ENCODE results near the gene FMN2.
A peak's percentile ranks its signal among the peaks of the same experiment; 100 is the strongest.

Gene FMN2

DNA sequence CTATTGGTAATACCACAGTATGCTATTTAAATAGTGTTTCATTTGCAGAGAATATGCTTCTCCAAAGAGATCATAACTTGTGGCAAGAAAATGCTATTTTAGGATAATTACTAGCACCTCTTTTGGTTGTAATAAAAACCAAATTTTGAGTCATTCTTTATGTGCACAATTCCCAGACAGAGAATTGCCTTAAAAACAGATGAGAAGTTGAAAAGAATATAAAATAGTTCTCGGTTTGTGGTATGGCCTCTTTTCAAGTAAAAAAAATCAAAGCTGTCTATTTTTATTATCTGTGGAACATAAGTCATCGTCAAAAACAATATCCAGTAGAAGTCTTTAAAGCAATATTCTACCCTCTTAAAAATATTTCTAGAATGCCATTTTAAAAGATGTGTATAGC, 334.4 kb downstream of the FMN2 start:
- no peak for DNase-seq (ENCODE audit: low spot score)

DNA sequence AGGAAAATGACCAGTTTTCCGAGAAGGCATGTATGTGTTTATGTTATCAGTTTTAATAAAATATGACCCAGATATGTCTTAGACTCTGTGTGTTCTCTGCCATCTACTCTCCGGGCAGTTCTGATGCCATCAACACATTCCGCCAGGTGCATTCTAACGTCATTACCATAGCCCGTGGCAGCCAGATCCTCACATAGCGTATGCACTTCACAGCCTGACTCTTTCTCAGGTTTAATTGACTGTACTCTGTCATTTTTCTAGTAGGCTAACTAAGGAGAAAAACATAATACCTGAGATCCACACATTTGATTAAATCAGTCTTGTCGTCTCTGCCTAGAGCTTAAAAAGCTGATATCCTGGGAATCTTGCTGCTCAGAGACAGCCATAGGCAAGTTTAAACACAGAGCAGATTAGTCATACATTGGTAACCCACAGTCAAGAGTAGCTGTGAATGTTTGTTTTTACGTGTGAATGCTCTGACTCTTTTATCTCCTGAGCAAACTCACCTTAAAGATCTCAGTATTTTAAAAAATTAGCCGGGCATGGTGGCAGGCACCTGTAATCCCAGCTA, 344.4 kb downstream of the FMN2 start:
- DNase-seq (ENCODE audit: low spot score), result no peak

DNA sequence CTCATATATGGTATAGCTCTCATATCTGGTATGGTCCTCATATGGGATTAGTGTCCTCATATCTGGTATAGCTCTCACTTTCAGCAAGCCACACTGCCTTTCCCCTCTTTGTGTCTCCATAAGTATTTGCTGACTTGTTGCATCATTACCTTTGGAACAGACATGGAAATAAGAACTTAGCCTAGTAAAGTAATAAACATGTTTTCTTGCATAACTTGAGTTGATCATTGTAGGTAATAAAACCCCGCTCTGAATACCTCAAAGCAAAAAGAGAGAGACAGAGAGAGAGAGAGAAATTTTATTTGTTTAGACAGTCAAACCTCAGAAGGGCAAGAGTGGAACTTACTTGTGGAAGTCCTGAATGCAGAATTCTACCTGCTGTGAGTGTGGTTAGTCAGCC, 350.0 kb downstream of the FMN2 start:
- no peak for DNase-seq (ENCODE audit: low spot score)

DNA sequence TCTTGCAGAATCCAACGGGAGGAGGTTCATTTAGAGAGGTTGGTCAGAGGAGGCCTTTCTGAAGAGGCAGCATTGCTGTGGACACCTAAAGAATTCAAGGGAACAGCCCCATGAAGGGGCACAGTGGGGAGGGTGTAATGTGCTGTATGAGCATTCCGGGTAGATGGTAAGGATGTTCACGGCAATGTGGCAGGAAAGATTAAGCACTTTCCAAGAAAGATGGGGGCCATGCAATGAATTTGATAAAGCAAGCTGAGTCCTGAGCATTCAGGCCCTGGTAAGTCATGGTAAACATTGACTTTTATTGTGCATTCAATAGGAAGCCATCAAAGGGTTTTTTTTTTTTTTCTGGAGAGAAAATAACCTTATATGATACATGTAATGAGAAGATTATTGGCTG, 353.7 kb downstream of the FMN2 start:
- DNase-seq (ENCODE audit: low spot score), result no peak

DNA sequence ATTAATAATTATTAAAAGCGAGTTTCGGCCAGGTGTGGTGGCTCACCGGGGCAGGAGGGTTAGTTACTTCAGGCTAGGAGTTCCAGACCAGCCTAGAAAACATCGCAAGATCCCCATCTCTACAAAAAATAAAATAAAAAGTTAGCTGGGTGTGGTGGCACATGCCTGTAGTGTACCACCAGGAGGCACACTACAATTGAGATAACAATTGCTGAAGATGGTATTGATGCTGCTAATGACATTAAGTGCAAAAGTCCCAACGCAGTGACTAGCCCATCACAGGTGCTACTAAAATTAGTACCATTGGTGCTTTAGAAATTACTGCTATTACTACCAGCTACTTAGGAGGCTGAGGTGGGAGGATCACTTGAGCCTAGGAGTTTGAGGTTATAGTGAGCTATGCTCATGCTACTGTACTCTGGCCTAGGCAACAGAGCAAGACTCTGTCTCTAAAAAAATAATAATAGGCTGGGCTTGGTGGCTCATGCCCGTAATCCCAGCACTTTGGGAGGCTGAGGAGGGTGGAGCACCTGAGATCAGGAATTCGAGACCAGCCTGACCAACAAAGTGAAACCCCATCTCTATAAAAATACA, 363.6 kb downstream of the FMN2 start:
- no peak for DNase-seq (ENCODE audit: low spot score)

DNA sequence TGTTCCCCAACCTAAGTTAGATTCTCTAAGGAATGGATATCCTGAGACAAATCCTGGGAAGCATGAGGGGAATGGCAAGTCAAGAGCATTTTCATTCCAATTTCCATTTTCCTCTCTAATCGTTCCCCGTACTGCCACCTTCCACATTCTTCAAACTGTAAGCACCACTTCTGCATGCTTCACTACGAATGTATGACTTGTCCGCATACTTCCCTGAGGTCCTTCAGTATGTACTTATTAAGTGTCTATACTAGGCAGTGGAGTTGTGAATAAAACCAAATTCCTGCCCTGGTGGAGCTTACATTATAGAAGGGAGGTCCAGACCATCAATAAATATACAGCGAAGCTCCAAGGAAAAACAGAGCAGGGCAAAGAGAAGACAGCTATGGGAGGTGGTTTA, 365.5 kb downstream of the FMN2 start:
- DNase-seq (ENCODE audit: low spot score), result no peak

DNA sequence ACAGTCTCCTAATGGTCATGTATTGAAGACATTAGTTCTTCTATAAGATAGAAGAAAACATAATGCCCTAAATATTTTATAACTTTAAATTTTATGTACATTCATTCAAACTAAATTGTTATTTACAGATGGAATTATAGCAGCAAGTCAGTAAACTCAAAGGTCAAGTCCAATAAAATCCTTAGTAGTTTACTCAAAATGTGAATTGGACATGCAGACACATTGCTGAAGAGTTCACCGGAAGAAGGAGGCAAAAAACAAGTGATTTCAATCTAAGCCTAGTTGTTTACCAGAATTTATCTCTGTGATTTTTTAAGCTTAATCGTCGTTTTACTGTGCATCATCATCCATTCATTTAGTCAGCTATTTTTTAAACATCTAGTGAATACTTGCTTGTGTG, 370.6 kb downstream of the FMN2 start:
- no peak for DNase-seq (ENCODE audit: low spot score)

DNA sequence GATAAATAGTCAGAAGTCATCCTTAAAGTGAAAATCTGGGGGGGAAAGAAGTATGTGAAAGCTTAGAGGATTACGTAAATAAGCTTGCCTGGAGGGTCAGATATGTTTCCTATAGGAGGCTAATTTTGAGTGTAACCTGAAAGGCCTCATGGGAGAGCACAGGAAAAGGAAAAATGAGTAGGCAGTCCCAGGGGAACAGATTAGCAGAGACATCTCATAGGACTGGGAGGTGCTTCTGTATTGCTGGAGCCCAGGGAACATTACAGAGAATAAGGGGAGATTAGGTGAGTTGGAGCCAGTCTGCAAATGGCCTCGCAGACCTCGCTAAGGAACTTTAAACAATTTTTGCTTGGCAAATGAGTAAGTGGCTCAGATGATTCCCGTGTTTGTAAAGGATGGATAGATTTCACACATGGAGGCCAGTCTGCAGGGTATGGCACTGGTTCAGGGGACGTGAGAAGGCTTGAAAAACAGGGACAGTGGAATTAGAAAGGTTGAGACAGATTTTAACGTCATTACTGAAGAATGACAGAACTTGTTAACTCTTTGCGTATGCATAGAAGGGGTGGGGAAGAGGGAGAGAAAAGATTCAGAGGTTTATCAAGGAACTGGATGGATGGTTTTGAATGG, 371.2 kb downstream of the FMN2 start:
- DNase-seq (ENCODE audit: low spot score), result no peak

DNA sequence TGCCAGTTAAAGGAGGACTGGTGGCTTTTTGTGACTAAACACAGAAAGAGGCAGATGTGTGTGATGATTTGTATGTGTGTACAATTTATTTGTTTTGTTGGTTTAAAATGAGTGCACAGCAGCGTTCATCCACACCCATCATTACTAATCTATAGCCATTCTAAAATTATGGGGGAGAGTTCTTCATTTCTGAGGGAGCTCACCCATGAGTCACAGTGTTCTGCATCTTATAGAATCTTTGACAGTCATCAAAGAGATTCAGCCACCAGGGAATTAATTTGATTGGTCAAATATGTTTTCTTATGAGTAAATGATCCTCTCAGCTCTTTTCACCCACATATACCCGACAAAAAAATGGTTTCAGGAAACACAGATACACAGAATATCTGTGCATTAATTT, 372.4 kb downstream of the FMN2 start:
- DNase-seq (ENCODE audit: low spot score), result no peak

DNA sequence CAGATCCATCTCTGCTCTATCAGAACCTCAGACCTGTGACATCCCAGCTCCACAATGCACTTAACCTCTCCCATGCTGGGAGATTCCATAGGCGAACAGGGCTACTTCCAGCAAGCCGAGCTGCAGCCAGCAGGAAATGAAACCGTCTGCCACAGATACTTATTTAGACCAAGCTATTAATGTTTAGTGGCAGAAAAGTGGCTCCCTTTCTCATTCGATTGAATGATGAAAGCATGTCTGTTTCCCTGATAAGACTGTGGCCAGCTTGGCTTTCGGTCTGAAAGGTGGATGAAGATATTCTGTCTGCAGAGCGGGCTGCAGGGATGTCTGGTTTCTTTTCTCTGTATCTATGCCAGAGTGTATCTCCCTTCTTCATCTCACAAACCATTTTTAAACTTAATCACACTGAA, 373.9 kb downstream of the FMN2 start:
- no peak for DNase-seq (ENCODE audit: low spot score)

DNA sequence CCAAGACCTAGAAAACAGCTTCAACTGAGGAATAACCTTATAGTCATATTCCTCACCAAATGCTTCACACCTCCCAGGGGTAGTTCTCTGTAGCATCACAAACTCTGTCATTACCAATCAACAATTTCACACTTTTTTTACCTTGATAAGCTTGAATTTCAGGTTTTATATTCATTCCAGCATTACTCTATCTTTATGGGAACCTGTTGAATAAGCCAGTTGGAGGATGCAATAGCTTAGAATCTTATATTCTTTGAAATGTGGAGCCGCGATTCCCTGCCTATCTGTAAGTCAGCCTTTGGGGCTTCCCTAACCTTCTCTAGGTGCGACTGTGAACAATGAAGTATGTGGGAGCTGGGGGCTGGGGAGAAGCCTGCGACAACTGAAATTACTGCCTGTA, 374.8 kb downstream of the FMN2 start:
- DNase-seq (ENCODE audit: low spot score), result no peak

DNA sequence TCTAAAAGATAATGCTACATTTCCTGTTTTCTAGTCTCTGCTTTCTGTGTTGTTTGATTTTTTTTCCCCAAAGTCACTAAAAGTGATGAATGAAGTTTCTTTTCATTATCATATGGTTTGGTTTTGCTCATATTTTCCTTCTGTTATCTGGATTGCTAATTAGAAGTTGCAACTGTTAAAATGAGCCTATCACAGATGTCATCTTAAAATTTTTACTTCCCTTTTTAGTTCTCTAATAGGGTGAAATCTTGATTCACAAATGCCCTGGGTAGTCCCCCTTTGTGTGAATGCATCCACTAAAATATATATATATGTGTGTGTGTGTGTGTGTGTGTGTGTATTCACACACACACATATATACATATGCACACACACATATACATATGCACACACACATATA, 376.2 kb downstream of the FMN2 start:
- no peak for DNase-seq (ENCODE audit: low spot score)

DNA sequence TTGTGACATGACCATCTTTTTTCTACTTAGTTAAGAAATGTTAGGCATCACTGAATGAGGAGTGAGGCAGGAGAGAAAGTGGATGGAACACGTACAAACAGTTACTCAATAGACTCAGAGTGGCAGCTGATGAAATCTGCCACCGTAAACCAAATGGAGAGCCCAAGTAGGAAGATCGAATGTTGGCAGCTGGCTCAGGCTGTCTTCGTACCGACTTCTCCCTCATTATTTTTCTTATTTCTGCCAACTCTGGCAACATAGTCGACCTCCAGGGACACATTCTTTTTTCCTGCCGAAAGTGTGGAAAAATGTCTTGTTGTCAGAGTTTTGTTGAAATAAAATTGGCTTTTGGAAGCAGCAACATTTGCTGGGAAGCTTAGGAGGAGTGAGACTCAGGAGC, 377.0 kb downstream of the FMN2 start:
- DNase-seq (ENCODE audit: low spot score), result peak; percentile 28

DNA sequence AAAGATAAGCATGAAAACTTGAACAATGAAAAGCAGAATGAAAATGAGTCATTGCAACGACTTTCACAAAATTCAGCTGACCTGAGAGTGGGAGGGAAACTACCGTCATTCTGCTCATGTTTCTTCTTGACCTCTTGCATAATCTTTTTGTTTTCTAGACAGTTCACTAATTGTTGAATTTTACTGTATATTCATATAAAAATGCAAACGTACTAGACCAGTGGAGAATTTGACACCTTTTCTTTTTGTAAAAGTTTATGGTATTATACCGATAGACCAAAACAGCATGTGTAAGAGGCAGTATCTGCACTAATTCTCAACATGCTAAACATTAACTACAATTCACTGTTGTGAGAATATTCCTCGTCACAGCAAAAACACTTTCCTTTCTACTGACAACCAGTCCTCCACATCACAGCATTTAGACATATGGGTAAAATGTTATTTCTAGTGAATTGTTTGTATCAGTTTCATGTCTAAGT, 382.5 kb downstream of the FMN2 start:
- peak; percentile 35 for DNase-seq (ENCODE audit: low spot score)

DNA sequence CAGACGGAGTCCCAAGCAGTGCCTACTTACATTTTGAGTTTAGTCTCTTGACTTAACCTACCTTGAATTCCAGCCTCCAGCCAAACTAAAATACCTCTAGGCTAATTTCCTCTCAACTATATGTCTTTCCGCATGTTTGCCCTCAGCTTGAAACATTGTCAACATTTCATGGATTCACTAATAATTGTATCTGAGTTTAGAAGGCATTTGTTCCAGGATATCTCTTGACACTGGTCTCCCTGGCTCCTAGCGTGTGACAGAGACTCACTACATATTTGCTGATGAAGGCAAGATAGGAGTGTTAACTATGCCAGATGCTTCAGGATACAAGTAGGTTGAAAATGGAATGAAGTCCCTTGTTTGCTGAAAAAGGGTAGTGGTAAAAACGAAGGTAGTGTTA, 384.1 kb downstream of the FMN2 start:
- no peak for DNase-seq (ENCODE audit: low spot score)

DNA sequence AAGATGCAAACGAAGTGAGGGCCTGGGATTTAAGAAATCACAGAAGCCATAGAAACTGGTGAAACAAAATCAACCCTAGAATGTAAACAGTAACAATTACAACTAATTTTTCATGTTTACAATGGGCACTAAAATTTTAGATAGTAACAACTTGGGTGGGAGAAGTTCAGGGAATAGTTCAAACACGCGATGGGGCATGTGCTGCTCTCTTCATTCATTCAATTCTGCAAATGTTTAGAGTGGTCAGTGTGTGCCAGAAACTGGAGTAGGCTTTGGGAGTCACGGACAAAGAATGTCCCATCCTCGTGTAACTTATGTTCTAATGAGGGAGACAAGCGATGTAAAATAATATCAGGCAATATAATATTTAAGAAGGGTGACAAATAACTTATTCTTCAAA, 386.9 kb downstream of the FMN2 start:
- DNase-seq (ENCODE audit: low spot score), result no peak

DNA sequence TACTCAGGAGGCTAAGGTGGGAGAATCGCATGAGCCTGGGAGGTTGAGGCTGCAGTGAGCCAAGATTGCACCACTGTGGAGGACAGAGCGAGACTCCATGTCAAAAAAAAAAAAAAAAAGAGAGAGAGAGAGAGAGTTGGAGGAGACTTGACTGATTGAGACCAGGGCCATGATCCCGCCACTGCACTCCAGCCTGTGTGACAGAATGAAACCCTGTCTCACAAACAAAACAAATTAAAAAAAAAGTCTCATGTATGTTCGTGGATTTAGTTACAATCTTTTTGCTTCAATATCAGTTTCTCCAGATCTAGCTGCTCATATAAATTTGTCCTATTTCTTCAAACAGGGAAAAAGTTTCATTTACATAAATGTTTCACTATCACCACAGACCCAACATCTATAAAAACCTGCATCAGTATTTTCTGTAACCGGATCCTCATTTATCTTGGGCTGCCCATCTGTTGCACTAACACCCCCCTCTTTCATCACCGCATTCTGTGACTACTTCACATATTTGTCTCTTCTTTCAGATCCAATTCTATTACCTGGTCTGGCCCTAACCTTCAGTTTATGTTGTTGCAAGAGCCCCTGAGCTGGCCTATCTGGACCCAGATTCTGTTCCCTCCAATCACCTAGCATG, 393.2 kb downstream of the FMN2 start:
- no peak for DNase-seq (ENCODE audit: low spot score)

DNA sequence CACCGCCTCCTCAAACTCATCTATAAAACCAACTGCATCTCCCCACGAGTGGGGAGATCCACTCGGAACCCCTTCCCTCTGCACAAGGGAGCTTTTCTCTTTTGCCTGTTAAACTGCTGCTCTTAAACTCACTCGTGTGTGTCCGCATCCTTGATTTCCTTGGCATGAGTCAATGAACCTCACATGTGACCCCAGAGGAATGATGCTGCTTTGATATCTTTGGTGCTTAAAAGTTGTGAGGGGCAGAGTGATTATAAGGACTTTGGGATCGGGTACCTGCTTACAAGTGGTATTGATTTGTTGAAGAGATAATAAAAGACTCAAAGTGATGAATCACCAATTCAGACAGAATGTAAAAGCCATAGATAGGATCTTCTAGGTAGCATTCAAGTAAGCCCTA, 394.9 kb downstream of the FMN2 start:
- no peak for DNase-seq (ENCODE audit: low spot score)

DNA sequence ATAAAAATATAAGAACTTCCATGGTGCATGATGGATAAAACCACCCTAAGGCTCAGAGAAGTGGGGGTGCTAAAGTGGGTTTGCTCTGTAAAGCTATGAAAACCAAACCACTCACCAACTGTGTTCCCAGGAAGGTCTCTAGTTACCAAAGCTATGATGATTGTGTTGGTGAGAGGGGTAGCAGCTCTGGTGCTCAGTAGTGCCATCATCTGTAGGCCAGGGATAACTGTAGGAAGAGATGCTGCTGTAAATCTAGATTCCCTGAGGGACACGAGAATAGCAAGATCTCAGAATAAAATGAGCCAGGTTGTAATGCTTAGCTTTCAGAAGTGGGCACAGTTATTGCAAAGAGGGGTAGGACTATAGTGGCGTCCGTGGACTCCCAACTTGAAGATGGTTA, 395.8 kb downstream of the FMN2 start:
- DNase-seq (ENCODE audit: low spot score), result no peak

DNA sequence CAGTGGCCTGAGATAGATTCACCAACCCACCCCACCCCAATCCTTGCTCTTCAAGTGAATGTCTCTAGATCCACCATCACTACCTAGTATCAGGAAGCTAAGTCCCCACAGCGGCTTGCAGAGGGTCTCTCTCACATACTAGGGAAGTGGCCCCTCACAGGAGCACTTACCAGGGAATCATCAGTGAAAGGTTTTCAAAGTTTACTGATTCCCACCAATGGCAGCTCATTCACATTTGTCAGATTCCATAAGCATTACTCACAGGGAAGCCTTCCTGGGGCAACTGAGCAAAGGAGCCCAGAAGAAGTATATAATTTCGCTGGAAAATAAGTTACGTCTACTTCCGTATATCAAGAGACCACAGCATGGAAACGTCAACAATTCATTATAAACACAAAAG, 399.5 kb downstream of the FMN2 start:
- peak; percentile 30 for DNase-seq (ENCODE audit: low spot score)

DNA sequence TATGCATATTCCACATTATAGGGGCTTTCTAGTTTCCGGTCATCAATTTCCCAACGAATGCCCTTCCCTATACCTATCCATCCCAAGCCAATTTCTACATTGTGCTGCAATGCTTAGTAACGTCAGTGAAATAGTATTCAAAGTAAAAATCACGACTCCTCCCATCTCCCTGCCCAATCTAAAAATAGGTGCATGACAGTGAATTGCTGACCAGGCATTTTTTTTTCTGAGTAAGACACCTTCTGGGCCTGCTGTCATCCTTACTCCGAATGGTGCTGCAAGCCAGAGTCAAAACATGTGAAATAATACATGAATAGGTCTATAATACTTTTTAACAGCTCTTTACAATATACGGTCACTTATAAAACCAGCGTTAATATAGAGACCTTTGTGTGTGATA, 400.1 kb downstream of the FMN2 start:
- DNase-seq (ENCODE audit: low spot score), result no peak

DNA sequence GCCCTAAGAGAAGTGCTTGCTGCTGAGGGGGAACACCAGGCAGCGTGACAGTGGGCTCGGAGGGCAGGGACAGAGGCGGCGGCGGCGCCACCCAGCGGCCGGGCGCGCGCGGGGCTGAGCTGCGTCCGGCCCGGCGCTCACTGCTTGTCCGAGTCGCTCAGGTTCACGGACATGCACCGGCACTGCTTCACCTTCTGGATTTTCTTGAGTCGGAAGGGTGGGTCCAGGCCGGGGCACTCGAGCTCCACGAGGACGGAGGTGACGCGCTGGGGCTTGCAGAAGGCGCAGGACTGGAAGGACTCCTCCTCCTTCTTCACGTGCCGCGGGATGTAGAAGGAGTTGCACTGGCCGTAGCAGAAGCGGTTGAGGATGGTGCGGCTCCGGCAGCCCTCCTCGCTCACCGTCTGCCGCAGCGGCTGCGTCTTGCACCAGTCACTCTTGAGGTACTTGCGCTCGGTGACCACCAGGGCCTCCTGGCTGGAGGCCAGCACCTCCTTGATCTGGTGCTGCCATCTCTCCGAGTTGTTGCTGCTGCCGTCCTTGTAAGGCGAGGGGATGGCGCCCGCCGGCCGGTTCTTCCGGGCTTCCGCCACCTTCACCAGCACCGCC, 401.3 kb downstream of the FMN2 start:
- DNase-seq (ENCODE audit: low spot score), result no peak

DNA sequence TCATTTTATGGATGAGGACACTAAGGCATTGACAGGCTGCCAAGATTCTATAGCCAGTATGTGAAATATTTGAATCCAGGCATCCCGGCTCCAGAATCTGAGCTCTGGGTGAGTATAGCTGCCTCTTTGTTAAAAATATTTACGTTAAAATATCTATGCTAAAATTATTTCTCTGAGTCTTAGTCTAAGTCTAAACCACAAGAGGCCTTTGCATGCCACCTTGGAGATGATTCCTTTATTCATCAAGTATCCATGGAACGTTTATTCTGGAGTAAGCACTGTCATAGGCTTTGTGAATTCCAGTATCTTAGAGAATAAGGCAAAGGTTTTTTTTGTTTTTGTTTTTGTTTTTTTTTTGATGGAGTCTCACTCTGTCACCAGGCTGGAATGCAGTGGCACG, 403.9 kb downstream of the FMN2 start:
- no peak for DNase-seq (ENCODE audit: low spot score)

Measured in AG08395 (cell line).